DLD1 (cell line): ENCODE data around the gene ACADVL.

Experiments used
- in situ Hi-C: cut with HindIII; loops from 2 replicates; pipeline ENCODE4 v1.10.0; 2017; ENCODE audit warnings: low sequenced_read_pairs

ACADVL gene

DNA sequence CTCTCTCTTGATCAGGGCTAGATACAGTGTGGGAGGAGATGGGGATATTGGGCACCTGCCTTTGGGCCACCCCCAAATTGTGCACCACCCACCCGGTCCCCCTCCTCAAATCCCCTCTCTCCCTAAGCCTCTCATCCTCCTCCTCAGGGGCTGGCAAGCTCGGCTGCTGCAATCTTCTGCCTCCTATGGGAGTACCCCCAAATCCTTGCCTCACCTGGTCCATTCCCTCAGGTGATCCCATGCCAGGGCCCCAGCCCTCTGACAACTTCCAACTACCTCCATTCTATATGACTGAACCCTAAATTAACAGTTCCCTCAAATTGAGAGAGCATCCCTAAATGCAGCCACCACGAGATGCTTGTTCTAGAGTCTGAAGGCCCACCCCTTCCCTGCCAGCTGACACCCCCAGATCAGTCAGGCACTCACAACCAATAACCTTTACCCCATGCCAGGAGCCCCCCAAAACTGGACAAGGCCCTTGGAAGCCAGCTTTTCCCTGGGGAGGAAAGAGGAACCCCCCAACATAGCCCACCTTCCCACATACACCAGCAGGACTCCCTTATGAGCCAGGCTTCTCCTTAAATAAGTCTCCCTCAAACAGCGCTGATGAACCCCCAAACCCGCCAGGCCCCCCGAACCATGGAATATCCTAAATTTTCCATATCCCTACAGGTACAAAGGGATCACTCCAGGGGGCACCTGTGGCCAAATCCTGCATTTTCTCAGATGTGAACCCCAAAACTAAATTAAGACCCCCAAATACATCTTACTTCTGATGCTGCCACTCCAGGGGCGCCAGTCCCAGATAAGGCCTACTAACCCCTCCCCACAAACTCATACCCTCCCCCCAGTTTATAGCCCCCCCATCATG, 3.3 kb upstream of the ACADVL start:
- in situ Hi-C loops: no loop called here

DNA sequence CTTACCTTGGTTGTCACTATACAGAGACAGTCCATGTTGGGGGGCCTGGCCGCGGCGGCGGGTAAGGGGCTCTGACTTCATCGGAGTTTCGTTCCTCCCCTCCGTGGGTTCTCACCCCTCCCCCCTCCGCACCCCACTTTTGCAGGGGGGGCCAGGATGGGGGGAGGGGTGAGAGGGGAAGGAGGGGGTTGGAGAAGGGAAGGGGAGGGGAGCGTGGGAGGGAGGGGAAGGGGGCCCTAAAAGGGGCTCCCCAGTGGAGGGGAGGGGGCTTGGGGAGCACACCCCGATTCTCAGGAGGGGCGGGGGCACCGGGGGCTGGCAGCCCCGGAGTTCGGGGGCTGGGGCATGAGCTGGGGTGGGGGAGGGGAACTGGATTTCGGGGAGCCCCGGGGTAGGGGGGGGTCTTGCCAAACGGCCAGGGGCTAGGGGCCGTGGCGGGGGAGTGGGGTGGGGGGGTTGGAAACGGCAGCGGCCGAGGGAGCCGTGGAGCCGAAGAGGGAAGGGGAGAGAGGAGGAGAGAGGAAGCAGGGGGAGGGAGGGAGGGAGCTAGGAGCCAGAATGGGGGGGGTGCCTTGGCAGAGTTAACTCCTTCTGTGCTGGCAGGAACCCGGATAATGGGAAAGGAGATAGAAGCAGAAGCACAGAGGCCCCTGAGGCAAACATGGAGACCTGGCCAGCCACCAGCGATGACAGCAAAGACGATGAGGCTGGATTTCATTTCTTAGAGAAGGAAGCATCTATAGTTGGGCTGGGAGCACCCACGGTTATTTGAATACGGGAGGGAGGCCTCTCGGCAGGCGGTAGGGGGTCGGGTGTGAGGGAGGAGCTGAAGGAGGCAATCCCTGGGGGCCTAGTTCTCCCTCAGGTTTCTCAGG, 2.4 kb upstream of the ACADVL start:
- in situ Hi-C loops: no loop called here

GRCh38 chr17:7218166-7218565, 1.6 kb upstream of the ACADVL start:
- in situ Hi-C loops: no loop called here

- in situ Hi-C loops: no loop called here
Measured at GRCh38 chr17:7218758-7219157, 980 bp upstream of the ACADVL start.

- in situ Hi-C loops: no loop called here
Measured at GRCh38 chr17:7219229-7219811, 418 bp upstream of the ACADVL start.

DNA sequence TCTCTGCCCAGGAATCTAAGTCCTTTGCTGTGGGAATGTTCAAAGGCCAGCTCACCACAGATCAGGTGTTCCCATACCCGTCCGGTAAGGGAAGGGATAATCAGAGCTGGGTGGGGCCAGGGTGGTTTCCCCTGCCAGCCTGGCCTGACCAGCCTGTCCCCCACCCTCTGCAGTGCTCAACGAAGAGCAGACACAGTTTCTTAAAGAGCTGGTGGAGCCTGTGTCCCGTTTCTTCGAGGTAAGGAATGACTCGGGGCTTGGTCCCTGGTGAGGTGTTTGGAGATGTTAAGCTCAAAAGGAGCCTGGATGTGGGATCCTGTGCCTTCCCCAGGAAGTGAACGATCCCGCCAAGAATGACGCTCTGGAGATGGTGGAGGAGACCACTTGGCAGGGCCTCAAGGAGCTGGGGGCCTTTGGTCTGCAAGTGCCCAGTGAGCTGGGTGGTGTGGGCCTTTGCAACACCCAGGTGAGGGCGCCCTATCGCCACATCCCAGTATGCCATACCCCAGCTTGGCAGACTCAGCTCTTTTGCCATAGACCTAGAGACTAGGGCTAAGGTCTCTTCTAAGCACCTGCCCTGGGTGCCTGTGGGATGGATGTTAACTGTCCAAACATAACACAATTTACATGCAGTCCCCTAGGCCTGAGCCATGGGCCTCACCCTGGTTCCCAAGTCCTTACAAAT, 997 bp downstream of the ACADVL start:
- in situ Hi-C loops: no loop called here

DNA sequence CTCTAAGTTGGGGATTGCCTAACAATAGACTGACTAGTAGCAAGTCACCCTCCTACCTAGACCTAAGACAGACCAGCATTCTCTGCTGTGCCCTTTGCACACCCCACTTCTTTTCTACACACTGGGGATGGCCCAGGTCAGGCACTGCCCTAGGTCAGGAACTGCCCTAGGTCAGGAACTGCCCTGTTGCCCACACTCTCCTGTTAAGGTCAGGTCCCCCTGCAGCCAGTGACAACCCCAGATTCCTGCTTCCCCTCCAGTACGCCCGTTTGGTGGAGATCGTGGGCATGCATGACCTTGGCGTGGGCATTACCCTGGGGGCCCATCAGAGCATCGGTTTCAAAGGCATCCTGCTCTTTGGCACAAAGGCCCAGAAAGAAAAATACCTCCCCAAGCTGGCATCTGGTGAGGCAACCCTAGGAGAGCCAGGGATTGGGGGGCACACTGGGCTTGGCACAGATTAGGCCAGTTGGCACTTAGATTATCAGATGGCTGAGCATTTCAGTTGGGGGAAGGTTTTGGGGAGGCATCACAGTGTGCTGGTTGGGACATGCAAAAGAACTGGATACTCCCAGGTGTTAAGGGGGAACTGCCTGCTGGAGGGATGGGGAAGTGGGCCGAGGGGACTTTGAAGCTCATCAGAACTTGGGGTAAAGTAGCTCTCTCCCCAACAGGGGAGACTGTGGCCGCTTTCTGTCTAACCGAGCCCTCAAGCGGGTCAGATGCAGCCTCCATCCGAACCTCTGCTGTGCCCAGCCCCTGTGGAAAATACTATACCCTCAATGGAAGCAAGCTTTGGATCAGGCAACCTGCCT, 1.7 kb downstream of the ACADVL start:
- in situ Hi-C loops: no loop called here

GRCh38 chr17:7222093-7222971, 2.6 kb downstream of the ACADVL start:
- in situ Hi-C loops: no loop called here

DNA sequence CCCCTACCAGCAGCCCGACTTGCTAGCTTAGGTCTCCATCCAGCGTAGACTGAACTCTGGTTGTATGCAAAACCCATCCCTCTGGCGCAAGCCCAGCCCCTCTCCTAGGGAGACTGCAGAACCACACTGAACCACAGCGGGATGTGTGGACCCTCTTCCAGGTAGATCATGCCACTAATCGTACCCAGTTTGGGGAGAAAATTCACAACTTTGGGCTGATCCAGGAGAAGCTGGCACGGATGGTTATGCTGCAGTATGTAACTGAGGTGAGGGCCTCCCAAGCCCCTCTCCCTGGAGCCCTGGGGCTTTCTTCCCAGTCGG, 3.2 kb downstream of the ACADVL start:
- in situ Hi-C loops: no loop called here

DNA sequence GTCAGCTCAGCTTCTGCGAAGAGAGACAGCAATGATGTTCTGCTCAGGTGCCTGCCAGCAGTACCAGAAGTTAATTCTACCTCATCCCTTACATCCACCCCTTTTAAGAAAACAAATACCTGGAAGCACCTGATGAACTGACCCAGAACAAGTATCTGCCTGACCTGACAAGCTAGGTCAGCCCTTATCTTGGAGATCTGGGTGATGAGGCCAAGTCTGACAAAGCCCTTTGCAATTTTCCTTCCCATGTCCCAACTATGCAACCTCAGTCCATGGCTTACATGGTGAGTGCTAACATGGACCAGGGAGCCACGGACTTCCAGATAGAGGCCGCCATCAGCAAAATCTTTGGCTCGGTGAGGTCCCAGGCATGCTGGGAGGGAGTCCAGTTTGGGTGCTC, 3.6 kb downstream of the ACADVL start:
- in situ Hi-C loops: no loop called here

DNA sequence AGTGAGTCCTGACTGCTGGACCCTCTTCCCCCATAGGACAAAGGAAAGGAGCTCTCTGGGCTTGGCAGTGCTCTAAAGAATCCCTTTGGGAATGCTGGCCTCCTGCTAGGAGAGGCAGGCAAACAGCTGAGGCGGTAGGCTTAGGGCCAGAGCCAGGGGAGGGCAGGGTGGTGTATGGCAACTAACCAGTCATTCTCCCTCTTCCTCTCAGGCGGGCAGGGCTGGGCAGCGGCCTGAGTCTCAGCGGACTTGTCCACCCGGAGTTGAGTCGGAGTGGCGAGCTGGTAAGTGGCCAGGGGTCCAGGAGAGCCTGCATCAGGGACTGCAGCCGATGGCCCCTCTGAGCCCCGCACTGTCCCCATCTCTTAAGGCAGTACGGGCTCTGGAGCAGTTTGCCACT, 4.4 kb downstream of the ACADVL start:
- in situ Hi-C loops: no loop called here

- in situ Hi-C loops: no loop called here
Measured at GRCh38 chr17:7224661-7225111, 4.9 kb downstream of the ACADVL start.

- in situ Hi-C loops: no loop called here
Measured at GRCh38 chr17:7225711-7226331, 6.1 kb downstream of the ACADVL start.

DNA sequence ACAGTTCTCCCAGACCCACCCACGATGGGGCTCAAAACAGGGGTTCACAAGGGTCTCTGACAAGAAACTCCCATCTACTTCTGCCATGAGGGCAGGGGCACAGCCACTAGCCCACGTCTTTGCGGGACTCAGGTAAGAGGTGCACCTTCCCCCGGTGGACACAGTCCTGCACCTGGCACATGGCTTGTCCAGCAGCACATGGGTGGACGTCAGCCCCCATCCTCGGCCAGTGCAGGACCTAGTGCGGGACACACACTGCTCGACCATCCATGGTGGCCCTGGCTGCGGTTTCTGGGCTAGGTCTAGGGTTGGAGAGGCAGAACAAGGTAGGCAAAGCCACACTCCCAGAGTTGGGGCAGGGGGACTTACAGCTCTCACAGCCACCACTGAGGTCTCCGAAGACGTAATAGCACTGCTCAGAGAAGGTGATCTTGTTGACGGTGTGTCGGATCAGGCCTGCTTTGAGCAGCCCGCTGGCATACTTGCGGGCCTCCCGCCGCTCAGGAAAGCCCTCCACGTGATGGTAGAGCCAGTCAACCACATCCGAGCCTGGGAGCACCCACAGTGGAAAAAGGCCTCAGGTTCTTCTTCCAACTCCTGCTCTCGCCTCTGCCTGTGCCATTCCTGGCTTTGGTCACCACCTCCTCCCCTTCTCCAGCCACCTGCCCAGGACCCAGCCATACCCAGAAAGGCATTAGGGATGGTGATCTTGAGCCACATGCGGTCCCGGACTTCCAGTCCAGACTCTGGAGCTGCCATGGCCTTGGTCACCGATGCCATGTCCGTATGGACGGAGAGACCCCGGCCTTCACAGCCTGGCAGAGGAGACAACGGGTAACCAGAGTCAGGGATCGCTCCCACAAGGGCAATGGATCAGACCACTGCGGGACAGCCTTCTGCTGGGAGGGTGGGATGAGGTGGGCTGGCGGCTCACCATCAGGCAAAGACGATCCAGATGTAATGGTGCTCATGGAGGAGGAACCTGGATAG, 7.3 kb downstream of the ACADVL start:
- in situ Hi-C loops: no loop called here

DNA sequence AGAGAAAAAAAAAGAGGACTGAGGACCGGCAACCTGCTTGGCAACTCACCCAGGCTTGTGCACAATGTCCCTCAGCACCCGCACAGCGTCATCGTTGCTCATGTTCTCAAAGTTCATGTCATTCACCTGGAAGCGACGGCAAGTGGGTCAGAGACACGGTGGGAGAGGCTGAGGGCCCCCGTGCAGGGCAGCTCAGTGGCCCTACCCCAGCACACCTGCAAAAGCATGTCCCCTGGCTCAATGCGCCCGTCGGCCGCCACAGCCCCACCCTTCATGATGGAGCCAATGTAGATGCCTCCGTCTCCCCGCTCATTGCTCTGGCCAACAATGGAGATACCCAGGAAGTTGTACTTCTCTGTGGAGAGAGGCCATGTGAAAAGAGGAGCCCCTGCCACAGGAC, 9.2 kb downstream of the ACADVL start:
- in situ Hi-C loops: no loop called here

- in situ Hi-C loops: no loop called here
Measured at GRCh38 chr17:7229504-7229903, 9.8 kb downstream of the ACADVL start.

DNA sequence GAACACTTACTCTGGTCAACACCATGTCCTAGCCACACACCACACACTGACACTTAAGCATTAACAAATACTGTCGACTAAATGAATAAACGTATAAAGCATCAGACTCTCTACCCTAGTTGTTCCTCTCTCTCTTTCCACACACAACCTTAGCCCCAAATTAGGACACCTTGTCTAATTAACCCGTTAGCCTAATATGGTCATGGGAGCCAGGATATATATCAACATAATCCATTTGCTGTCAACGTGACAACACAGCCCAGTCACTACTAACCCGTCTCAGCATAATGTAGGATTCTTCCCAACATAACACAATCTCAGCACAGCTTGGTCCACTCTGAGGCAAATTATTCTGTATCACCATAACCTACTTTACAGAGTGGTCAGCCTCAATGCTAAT, 12.4 kb downstream of the ACADVL start:
- in situ Hi-C loops: no loop called here

DNA sequence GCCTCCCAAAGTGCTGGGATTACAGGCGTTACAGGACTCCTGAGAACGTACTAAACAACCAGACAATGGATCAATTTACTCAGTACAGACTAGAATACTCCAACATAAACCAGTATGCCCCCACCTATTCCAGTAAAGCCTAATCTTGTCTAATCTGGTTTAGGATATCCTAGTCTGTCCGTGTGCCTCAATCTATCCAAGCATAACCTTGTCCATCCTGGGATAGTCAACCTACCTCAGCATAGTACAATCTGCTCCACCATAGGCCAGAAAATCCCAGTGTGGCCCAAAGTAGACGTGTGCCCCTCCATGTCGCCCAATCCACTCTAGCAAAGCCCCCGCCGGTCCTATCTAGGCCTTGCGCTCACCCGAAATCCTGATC, 14.0 kb downstream of the ACADVL start:
- in situ Hi-C loops: no loop called here
